ENCODE measurements around the gene SCIN.
"Not testable (repeated sequence)": the region's sequence is repeated elsewhere in the genome, so short reads cannot be mapped to it uniquely, and the experiment has no call there.

SCIN gene
- total RNA-seq, result 0 to 0.09 (median 0) reads per million in 3 donors

DNA sequence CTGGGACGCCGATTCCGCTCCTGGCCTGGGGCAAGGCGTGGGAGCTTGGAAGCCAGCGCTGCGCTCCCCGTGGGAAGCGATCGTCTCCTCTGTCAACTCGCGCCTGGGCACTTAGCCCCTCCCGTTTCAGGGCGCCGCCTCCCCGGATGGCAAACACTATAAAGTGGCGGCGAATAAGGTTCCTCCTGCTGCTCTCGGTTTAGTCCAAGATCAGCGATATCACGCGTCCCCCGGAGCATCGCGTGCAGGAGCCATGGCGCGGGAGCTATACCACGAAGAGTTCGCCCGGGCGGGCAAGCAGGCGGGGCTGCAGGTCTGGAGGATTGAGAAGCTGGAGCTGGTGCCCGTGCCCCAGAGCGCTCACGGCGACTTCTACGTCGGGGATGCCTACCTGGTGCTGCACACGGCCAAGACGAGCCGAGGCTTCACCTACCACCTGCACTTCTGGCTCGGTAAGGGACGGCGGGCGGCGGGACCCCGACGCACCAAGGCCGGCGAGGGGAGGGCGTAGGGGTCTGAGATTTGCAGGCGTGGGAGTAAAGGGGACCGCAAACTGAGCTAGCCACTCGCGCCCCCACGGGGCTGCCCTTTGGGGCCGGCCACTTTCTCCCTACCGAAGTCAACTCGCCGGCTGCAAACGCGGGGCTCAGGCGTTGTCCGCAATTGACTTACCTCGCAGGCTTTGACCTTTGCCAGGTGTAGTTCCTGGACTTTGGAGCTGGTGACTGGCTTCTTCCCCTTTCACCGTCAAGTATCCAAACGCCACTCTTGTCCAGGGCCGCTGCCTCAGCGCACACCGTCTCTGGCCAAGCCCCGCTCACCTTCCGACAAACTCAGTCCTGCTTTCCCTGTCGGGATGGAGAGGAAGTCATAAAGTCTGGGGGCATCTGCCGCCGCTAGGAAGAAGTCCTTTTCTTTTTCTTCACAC, at the start of gene SCIN:
Gene SCIN, plus strand, starts transcription at position 187 of the 928 bp plus-strand sequence. Its CDS starts 67 bp downstream, at position 254.
- Histone ChIP-seq H3K9me3 (ENCODE audit: control insufficient read depth, low read length) (no peaks in the 10 kb centered on the region), H3K4me3 (ENCODE audit: insufficient read depth, low read depth, low read length, poor library complexity, severe bottlenecking) (peak within 1 kb of the TSS; percentile 48), H3K27me3 (replicated peaks; ENCODE audit: control insufficient read depth, insufficient read depth, low read length, poor library complexity, severe bottlenecking) (peaks cover 13% of the 10 kb centered on the region), H3K36me3 (ENCODE audit: control insufficient read depth, insufficient read depth, low read length) (no peaks in the 10 kb centered on the region), H3K27ac (ENCODE audit: insufficient read depth, low read length, poor library complexity, severe bottlenecking) (no peak within 1 kb of the TSS), H3K4me1 (ENCODE audit: control insufficient read depth, insufficient read depth, low read length, poor library complexity, severe bottlenecking) (peaks cover 12% of the 10 kb centered on the region)
- peak in 1 of 3 donors; percentile 2 for DNase-seq

DNA sequence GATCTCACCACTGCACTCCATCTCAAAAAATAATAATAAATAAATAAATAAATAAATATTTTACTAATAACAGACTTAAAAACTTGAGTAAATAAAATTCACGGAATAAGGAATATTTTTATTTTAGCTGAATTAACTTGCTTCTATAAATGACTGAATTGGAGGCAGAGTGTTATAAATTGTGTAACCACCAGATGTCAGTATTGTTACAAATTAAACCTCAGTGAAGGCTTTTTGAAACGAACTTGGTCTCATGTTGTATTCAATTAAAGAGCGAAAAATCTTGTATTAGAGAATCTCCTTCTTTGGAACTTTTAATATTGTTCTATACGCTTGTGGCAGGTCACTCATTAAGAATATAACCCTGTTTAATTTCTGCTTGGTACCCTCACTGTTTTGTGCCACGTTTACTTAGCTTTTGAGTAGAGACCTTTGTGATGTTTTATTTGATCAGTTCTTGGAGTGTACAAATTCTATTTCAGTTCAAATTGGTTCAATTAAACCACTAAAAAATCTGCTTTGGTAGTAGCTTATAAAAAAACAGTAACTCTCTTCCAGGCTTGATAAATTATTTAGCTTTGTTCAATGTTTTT, 45.6 kb upstream of the SCIN start:
- Histone ChIP-seq H3K4me1 (ENCODE audit: control insufficient read depth, insufficient read depth, low read length, poor library complexity, severe bottlenecking) (no peaks in the 10 kb centered on the region), H3K36me3 (ENCODE audit: control insufficient read depth, insufficient read depth, low read length) (no peaks in the 10 kb centered on the region)
- DNase-seq, result no peak

DNA sequence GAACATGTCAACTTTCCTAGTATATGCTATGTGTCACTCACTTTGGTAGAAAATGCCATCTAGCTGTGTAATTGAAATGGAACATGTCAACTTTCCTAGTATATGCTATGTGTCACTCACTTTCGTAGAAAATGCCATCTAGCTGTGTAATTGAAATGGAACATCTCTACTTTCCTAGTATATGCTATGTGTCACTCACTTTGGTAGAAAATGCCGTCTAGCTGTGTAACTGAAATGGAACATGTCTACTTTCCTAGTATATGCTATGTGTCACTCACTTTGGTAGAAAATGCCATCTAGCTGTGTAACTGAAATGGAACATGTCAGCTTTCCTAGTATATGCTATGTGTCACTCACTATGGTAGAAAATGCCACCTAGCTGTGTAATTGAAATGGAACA, 43.8 kb upstream of the SCIN start:
- not testable (repeated sequence) for H3K4me3 ChIP-seq (ENCODE audit: insufficient read depth, low read depth, low read length, poor library complexity, severe bottlenecking); H3K4me1 ChIP-seq (ENCODE audit: control insufficient read depth, insufficient read depth, low read length, poor library complexity, severe bottlenecking); H3K9me3 ChIP-seq (ENCODE audit: control insufficient read depth, low read length); H3K27ac ChIP-seq (ENCODE audit: insufficient read depth, low read length, poor library complexity, severe bottlenecking); H3K27me3 ChIP-seq (replicated peaks; ENCODE audit: control insufficient read depth, insufficient read depth, low read length, poor library complexity, severe bottlenecking); DNase-seq; H3K36me3 ChIP-seq (ENCODE audit: control insufficient read depth, insufficient read depth, low read length)

More for the DNA sequence above, 45.6 kb upstream of the SCIN start:
- Histone ChIP-seq H3K9me3 (ENCODE audit: control insufficient read depth, low read length) (no peaks in the 10 kb centered on the region), H3K27me3 (replicated peaks; ENCODE audit: control insufficient read depth, insufficient read depth, low read length, poor library complexity, severe bottlenecking) (no peaks in the 10 kb centered on the region), H3K27ac (ENCODE audit: insufficient read depth, low read length, poor library complexity, severe bottlenecking) (no peak overlapping the region), H3K4me3 (ENCODE audit: insufficient read depth, low read depth, low read length, poor library complexity, severe bottlenecking) (no peak overlapping the region)

DNA sequence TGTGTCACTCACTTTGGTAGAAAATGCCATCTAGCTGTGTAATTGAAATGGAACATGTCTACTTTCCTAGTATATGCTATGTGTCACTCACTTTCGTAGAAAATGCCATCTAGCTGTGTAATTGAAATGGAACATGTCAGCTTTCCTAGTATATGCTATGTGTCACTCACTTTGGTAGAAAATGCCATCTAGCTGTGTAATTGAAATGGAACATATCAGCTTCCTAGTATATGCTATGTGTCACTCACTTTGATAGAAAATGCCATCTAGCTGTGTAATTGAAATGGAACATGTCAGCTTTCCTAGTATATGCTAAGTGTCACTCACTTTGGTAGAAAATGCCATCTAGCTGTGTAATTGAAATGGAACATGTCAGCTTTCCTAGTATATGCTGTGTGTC, 42.9 kb upstream of the SCIN start:
- H3K27ac ChIP-seq (ENCODE audit: insufficient read depth, low read length, poor library complexity, severe bottlenecking); H3K36me3 ChIP-seq (ENCODE audit: control insufficient read depth, insufficient read depth, low read length); H3K27me3 ChIP-seq (replicated peaks; ENCODE audit: control insufficient read depth, insufficient read depth, low read length, poor library complexity, severe bottlenecking): not testable (repeated sequence)

DNA sequence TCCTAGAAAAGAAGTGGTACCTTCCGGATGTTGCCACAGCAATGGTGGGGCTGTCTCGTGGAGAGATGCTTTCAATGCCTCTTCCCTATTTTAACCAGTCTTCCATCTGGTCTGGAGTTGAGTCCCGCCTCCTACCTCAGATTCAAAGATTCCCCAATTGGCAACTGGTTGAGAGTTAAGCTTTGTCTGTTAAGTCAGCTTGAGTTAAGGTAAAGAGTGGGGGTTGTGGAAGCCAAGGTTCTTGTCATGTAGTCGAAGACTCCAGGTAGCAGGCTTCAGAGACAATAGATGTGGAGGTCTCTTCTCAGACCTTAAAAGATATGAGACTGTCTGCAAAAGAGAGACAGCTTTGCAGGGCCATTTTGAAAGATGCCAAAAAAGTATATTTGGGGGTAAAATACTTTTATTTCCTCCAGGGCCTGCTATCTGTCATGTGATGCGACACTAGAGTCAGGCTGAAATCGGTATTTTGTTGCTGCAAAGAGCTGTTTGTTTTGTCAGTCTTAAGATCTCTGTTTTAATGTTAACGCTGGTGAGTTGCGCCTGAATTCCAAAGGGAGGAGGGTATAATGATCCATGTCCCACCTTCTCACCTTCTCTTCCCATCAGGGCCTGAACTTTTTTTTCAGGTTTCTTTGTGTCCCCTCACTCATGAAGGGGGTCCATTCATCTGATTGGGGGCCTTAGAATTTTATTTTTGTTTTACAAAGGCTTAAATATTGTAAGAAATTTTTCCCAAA, 40.4 kb upstream of the SCIN start:
- Histone ChIP-seq H3K27me3 (replicated peaks; ENCODE audit: control insufficient read depth, insufficient read depth, low read length, poor library complexity, severe bottlenecking) (no peaks in the 10 kb centered on the region), H3K4me3 (ENCODE audit: insufficient read depth, low read depth, low read length, poor library complexity, severe bottlenecking) (no peak overlapping the region), H3K27ac (ENCODE audit: insufficient read depth, low read length, poor library complexity, severe bottlenecking) (no peak overlapping the region), H3K36me3 (ENCODE audit: control insufficient read depth, insufficient read depth, low read length) (no peaks in the 10 kb centered on the region), H3K4me1 (ENCODE audit: control insufficient read depth, insufficient read depth, low read length, poor library complexity, severe bottlenecking) (no peaks in the 10 kb centered on the region), H3K9me3 (ENCODE audit: control insufficient read depth, low read length) (no peaks in the 10 kb centered on the region)
- DNase-seq, result no peak

More for the DNA sequence above, 42.9 kb upstream of the SCIN start:
- not testable (repeated sequence) for H3K4me1 ChIP-seq (ENCODE audit: control insufficient read depth, insufficient read depth, low read length, poor library complexity, severe bottlenecking); H3K9me3 ChIP-seq (ENCODE audit: control insufficient read depth, low read length); H3K4me3 ChIP-seq (ENCODE audit: insufficient read depth, low read depth, low read length, poor library complexity, severe bottlenecking); DNase-seq

DNA sequence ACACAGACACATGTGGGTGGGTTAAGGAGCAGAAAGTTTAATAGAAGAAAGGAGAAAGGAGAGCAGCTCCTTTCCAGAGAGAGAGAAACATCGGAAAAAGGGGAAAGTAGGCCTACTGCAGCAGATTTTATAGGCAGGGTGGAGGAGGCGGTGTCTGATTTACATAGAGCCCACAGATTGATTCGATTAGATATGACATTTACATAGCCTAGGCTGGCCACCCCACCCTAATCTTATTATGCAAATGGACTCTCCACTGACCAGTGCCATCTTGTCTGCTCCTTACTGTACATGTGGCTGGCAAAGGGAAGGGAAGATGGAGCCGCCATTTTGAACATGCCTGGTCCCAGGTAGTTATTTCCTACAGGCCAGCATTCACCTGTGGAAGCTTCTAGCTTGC, 38.7 kb upstream of the SCIN start:
- H3K27me3 ChIP-seq (replicated peaks; ENCODE audit: control insufficient read depth, insufficient read depth, low read length, poor library complexity, severe bottlenecking), result no peaks in the 10 kb centered on the region
- H3K4me3 ChIP-seq (ENCODE audit: insufficient read depth, low read depth, low read length, poor library complexity, severe bottlenecking), result no peak overlapping the region
- no peaks in the 10 kb centered on the region for H3K4me1 ChIP-seq (ENCODE audit: control insufficient read depth, insufficient read depth, low read length, poor library complexity, severe bottlenecking)
- no peaks in the 10 kb centered on the region for H3K9me3 ChIP-seq (ENCODE audit: control insufficient read depth, low read length)
- DNase-seq, result no peak
- no peak overlapping the region for H3K27ac ChIP-seq (ENCODE audit: insufficient read depth, low read length, poor library complexity, severe bottlenecking)
- H3K36me3 ChIP-seq (ENCODE audit: control insufficient read depth, insufficient read depth, low read length), result no peaks in the 10 kb centered on the region

DNA sequence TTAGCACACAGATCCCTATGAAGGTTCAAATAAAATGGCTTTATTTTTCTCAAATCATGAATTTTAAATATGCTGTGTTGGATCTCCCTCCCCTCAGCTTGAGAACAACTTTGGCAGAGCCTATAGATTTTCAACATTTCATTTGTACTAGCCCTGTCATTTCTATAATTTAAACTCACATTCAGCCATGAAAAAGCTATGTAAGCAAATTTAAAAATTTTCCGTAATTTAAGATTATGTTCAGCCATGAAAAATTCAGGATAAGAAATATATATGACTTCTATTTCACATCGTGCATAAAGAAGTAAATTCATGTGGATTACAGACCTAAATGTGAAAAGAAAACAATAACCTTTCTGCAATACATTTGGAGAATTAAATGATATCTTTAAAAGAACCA, 36.5 kb upstream of the SCIN start:
- DNase-seq, result no peak
- no peaks in the 10 kb centered on the region for H3K4me1 ChIP-seq (ENCODE audit: control insufficient read depth, insufficient read depth, low read length, poor library complexity, severe bottlenecking)
- no peaks in the 10 kb centered on the region for H3K36me3 ChIP-seq (ENCODE audit: control insufficient read depth, insufficient read depth, low read length)
- no peak overlapping the region for H3K4me3 ChIP-seq (ENCODE audit: insufficient read depth, low read depth, low read length, poor library complexity, severe bottlenecking)
- H3K27me3 ChIP-seq (replicated peaks; ENCODE audit: control insufficient read depth, insufficient read depth, low read length, poor library complexity, severe bottlenecking), result no peaks in the 10 kb centered on the region
- H3K9me3 ChIP-seq (ENCODE audit: control insufficient read depth, low read length), result no peaks in the 10 kb centered on the region
- H3K27ac ChIP-seq (ENCODE audit: insufficient read depth, low read length, poor library complexity, severe bottlenecking), result no peak overlapping the region

DNA sequence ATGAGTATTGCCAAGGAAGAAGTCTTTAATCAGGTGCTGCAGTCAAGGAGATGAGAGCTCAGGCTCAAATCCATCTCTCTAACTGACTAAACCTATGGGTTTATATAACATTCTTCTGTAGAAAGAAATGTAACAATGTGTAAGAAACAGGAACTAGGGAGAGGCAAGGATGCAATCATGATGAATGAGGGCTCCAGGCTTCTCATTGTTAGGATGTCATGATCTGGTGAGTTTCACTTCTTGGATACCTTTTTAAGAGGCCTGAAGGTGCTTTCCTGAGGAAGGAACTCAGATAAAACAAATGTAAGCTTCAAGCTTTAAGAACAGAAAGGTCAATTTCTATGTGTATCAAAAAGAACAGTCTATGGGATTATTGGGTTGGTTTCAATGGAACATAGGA, 30.8 kb upstream of the SCIN start:
- no peak for DNase-seq
- no peak overlapping the region for H3K27ac ChIP-seq (ENCODE audit: insufficient read depth, low read length, poor library complexity, severe bottlenecking)
- no peaks in the 10 kb centered on the region for H3K36me3 ChIP-seq (ENCODE audit: control insufficient read depth, insufficient read depth, low read length)
- H3K4me3 ChIP-seq (ENCODE audit: insufficient read depth, low read depth, low read length, poor library complexity, severe bottlenecking), result no peak overlapping the region
- H3K4me1 ChIP-seq (ENCODE audit: control insufficient read depth, insufficient read depth, low read length, poor library complexity, severe bottlenecking), result no peaks in the 10 kb centered on the region
- H3K9me3 ChIP-seq (ENCODE audit: control insufficient read depth, low read length), result no peaks in the 10 kb centered on the region
- H3K27me3 ChIP-seq (replicated peaks; ENCODE audit: control insufficient read depth, insufficient read depth, low read length, poor library complexity, severe bottlenecking), result no peaks in the 10 kb centered on the region

GRCh38 chr7:12540850-12541249, 29.7 kb upstream of the SCIN start:
- H3K27ac ChIP-seq (ENCODE audit: insufficient read depth, low read length, poor library complexity, severe bottlenecking), result no peak overlapping the region
- H3K4me3 ChIP-seq (ENCODE audit: insufficient read depth, low read depth, low read length, poor library complexity, severe bottlenecking), result no peak overlapping the region
- H3K27me3 ChIP-seq (replicated peaks; ENCODE audit: control insufficient read depth, insufficient read depth, low read length, poor library complexity, severe bottlenecking), result no peaks in the 10 kb centered on the region
- no peaks in the 10 kb centered on the region for H3K36me3 ChIP-seq (ENCODE audit: control insufficient read depth, insufficient read depth, low read length)
- no peak for DNase-seq
- no peaks in the 10 kb centered on the region for H3K9me3 ChIP-seq (ENCODE audit: control insufficient read depth, low read length)
- no peaks in the 10 kb centered on the region for H3K4me1 ChIP-seq (ENCODE audit: control insufficient read depth, insufficient read depth, low read length, poor library complexity, severe bottlenecking)

- H3K9me3 ChIP-seq (ENCODE audit: control insufficient read depth, low read length), result no peaks in the 10 kb centered on the region
- H3K4me3 ChIP-seq (ENCODE audit: insufficient read depth, low read depth, low read length, poor library complexity, severe bottlenecking), result no peak overlapping the region
- H3K27me3 ChIP-seq (replicated peaks; ENCODE audit: control insufficient read depth, insufficient read depth, low read length, poor library complexity, severe bottlenecking), result no peaks in the 10 kb centered on the region
- no peaks in the 10 kb centered on the region for H3K4me1 ChIP-seq (ENCODE audit: control insufficient read depth, insufficient read depth, low read length, poor library complexity, severe bottlenecking)
- no peaks in the 10 kb centered on the region for H3K36me3 ChIP-seq (ENCODE audit: control insufficient read depth, insufficient read depth, low read length)
- H3K27ac ChIP-seq (ENCODE audit: insufficient read depth, low read length, poor library complexity, severe bottlenecking), result no peak overlapping the region
- no peak for DNase-seq
These were observed 26.9 kb upstream of the SCIN start for GRCh38 chr7:12543586-12543985.

Data from effector memory CD4-positive, alpha-beta T cell (primary cell).